Fibroblast of pulmonary artery (primary cell): ENCODE measurements around the gene SLC6A16.

Experiments used
- DNase-seq: peaks from one replicate; pipeline ENCODE4 v3.0.0-alpha.2; 2010; ENCODE audit warnings: low read depth
- H3K4me3 ChIP-seq: replicated peaks from 2 replicates; pipeline ENCODE4 v1.5.1; 2011; ENCODE audit warnings: low read depth, mild to moderate bottlenecking, control low read depth, low read length, moderate library complexity
- CTCF ChIP-seq: IDR thresholded peaks from 2 replicates; pipeline ENCODE4 v1.5.1; 2011; ENCODE audit warnings: mild to moderate bottlenecking, control low read depth, low read length, inconsistent platforms; ENCODE audit errors: missing control alignments

Gene SLC6A16

GRCh38 chr19:49241769-49242168, 83.2 kb downstream of the SLC6A16 start:
- no peak for DNase-seq
- no peak overlapping the region for H3K4me3 ChIP-seq
- TF ChIP-seq CTCF, result no peak
